ENCODE measurements around the gene CAMTA1.
A peak's percentile ranks its signal among the peaks of the same experiment; 100 is the strongest.

CAMTA1 gene

DNA sequence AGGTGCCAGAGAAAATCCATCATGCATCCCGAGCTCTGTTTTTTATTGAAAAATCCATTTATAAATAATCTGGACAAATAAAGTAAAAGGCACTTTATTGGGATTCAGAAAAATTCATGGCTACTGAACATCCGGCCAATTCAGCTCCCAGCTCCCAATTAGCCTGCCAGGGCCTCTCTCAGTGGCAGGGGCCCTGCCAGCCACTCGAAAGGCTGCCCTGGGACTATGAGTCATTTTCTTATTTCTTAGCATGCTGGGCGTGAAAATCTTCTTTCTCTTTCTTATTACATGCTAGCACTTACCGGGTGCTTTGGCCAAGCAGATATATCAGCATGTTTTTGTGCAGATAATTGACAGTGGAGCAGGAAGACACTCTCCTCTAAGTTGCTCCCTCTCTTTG is 283.3 kb downstream of the CAMTA1 start:
- no peak for TF ChIP-seq Cebpa-rat (IDR thresholded peaks at IDR 0.05)
- H3K4me2 ChIP-seq: no peak overlapping the region
- no peaks in the 10 kb centered on the region for H3K27me3 ChIP-seq
- H3K36me3 ChIP-seq: no peaks in the 10 kb centered on the region
- no peaks in the 10 kb centered on the region for H3K9me3 ChIP-seq
- peaks cover 28% of the 10 kb centered on the region for H3K4me1 ChIP-seq
- H4K20me1 ChIP-seq: peaks cover 5% of the 10 kb centered on the region; the same call in 1 of the 2 replicates
- no peak overlapping the region for H3K9ac ChIP-seq
- H3K4me3 ChIP-seq: no peak overlapping the region
- no peak overlapping the region for H3K27ac ChIP-seq

DNA sequence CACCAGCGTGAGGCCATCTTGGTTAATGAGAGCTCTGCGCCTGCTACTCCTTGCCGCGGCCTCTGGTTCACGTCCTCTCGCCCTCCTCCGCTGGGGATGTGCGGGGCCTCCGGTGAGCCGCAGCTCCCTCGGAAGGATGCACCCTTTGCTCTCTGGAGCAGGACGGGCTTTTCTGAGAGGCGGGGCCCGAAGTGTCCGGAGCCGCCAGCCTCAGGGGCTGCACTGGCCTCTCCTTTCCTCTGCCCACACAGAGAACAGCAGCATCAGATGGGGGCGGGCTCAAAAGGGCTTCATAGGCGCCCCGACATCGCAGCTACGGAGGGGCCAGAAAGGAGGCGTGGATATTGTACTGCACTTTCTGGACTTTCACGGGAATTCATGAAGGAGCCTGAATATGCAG is 284.7 kb downstream of the CAMTA1 start:
- H3K27ac ChIP-seq: no peak overlapping the region
- peaks cover 12% of the 10 kb centered on the region; the same call in 1 of the 2 replicates for H4K20me1 ChIP-seq
- H3K9me3 ChIP-seq: no peaks in the 10 kb centered on the region
- peak overlapping the region; percentile 86 for H3K4me2 ChIP-seq
- H3K4me3 ChIP-seq: no peak overlapping the region
- peaks cover 23% of the 10 kb centered on the region for H3K4me1 ChIP-seq
- H3K9ac ChIP-seq: no peak overlapping the region
- no peaks in the 10 kb centered on the region for H3K36me3 ChIP-seq
- no peak for TF ChIP-seq Cebpa-rat (IDR thresholded peaks at IDR 0.05)
- H3K27me3 ChIP-seq: no peaks in the 10 kb centered on the region

DNA sequence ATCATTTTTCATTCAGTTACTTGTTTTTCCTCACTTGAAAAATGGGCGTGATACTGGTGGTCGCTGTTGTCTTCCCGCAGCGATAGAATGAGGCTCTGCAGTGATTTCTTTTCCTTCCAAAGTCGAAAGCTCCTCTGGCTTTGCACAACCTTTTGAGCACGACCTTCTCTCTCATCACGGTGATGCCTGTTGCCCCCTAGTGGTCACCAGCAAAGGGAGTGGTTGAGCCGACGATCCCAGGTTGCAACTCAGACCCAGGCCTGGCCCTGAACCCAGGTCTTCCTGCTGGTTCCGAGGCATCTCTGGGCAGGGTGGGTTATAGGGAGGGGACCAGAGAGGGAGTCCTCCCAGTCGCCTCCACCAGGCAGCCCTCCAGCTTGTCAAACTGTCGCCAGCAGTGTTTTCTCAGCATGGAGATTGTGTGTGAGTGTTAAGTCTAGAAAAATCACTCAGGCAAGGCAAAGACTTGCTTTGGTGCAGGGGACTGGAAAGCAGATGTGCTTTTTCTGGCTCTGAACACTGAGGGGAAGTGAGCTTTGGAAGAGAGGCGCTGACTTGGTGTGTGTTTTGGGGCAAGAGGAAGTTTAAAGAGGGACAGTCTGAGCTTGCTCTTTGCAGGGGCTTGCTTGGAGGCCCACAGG is 285.3 kb downstream of the CAMTA1 start:
- TF ChIP-seq Cebpa-rat (IDR thresholded peaks at IDR 0.05): no peak
- H4K20me1 ChIP-seq: peaks cover 14% of the 10 kb centered on the region; the same call in 1 of the 2 replicates
- H3K9ac ChIP-seq: no peak overlapping the region
- no peak overlapping the region for H3K4me3 ChIP-seq
- no peaks in the 10 kb centered on the region for H3K27me3 ChIP-seq
- H3K36me3 ChIP-seq: no peaks in the 10 kb centered on the region
- H3K4me2 ChIP-seq: peak overlapping the region; percentile 86
- peaks cover 23% of the 10 kb centered on the region for H3K4me1 ChIP-seq
- H3K27ac ChIP-seq: no peak overlapping the region
- no peaks in the 10 kb centered on the region for H3K9me3 ChIP-seq

DNA sequence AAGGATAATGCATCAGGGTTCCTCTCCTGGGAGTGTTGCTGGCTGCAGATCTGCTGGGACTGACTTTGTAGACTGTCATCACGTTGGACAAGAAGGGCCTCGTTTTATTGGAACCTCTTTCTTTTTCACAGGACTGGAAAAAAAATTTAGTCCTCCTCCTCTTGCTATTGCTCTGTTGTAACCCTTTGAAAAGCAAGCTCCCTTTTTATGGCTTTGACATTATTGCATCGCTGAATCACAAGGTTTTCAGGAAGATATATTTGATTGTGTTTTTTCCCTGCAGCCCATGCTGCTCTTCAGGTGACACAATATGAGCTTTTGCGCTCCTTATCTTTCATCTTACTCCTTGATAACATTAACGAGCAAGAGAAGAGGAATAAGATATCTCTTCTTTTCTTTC is 290.9 kb downstream of the CAMTA1 start:
- Histone ChIP-seq H3K9me3 (no peaks in the 10 kb centered on the region; the same call in 1 of the 2 replicates), H4K20me1 (peaks cover 9% of the 10 kb centered on the region; the same call in 1 of the 2 replicates), H3K36me3 (no peaks in the 10 kb centered on the region), H3K9ac (no peak overlapping the region), H3K27me3 (no peaks in the 10 kb centered on the region), H3K4me3 (no peak overlapping the region), H3K4me1 (peaks cover 2% of the 10 kb centered on the region), H3K27ac (no peak overlapping the region), H3K4me2 (no peak overlapping the region)
- TF ChIP-seq Cebpa-rat (IDR thresholded peaks at IDR 0.05): no peak

DNA sequence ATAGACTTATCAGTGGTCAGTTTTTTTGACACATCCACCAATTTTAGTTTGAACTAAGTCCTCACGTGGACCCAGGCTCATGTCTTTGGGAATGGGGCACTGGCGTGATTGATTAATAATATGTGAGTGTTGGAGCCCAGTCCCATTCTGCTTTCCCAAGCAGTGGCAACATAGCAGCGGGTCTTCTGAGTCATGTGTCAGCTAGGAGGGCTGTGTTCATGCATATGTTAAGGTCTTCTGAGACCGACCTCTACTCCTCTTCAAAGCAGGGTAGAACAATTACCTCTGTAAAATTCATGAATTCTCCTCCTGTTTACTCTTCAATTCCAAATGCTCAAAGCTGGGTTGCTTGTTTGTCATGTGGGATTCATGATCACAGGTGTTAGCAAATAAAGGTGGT is 291.3 kb downstream of the CAMTA1 start:
- Histone ChIP-seq H3K4me1 (no peaks in the 10 kb centered on the region), H3K9me3 (no peaks in the 10 kb centered on the region; the same call in 1 of the 2 replicates), H3K9ac (no peak overlapping the region), H4K20me1 (peaks cover 9% of the 10 kb centered on the region; the same call in 1 of the 2 replicates), H3K27me3 (no peaks in the 10 kb centered on the region), H3K4me3 (no peak overlapping the region), H3K36me3 (no peaks in the 10 kb centered on the region), H3K27ac (no peak overlapping the region), H3K4me2 (no peak overlapping the region)
- TF ChIP-seq Cebpa-rat (IDR thresholded peaks at IDR 0.05): no peak

DNA sequence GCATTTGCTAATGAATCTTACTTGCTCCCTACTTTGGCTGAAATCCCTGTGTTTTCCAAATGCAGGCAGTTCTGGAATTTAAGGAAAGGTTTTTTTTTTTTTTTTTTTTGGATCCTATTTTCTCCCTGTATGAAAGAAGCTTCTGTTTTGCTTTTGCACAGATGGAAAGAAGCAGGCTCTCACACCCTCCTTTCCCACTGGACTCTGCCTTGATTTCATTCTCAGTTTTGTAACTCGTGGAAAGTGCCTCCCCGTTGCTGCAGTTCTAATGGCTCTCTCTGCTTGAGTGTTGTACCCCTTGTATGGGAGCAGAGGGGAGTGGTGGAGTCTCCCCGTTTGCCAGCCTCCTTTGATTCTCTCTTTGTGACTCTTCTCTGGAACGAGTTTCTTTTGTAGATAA is 291.9 kb downstream of the CAMTA1 start:
- Histone ChIP-seq H3K4me1 (no peaks in the 10 kb centered on the region), H3K9ac (no peak overlapping the region), H3K9me3 (no peaks in the 10 kb centered on the region; the same call in 1 of the 2 replicates), H3K27me3 (no peaks in the 10 kb centered on the region), H3K36me3 (no peaks in the 10 kb centered on the region), H3K27ac (no peak overlapping the region), H4K20me1 (peaks cover 9% of the 10 kb centered on the region; the same call in 1 of the 2 replicates), H3K4me2 (no peak overlapping the region), H3K4me3 (no peak overlapping the region)
- TF ChIP-seq Cebpa-rat (IDR thresholded peaks at IDR 0.05): no peak

DNA sequence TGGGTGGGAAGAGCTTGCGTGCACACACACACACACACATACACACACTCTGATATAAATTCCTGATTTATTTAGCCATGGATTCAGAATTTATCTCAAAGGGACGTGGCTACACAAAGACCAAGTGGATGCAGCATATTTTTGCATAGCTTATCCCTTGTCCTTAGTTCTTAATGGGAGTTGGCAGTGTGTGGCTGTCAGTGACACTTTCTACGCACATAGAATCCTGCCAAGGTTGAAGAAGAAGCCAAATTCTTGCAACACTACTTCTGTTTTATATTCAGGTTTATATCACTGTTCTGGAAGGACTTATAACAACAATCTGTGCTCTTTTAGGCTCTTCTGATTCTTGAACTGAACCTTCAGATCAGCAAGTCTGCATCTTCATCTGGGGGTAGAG is 292.7 kb downstream of the CAMTA1 start:
- Histone ChIP-seq H3K4me2 (no peak overlapping the region), H3K27ac (no peak overlapping the region), H3K36me3 (no peaks in the 10 kb centered on the region), H4K20me1 (peaks cover 9% of the 10 kb centered on the region; the same call in 1 of the 2 replicates), H3K27me3 (no peaks in the 10 kb centered on the region), H3K4me3 (no peak overlapping the region), H3K9ac (no peak overlapping the region), H3K4me1 (no peaks in the 10 kb centered on the region), H3K9me3 (no peaks in the 10 kb centered on the region; the same call in 1 of the 2 replicates)
- TF ChIP-seq Cebpa-rat (IDR thresholded peaks at IDR 0.05): no peak

DNA sequence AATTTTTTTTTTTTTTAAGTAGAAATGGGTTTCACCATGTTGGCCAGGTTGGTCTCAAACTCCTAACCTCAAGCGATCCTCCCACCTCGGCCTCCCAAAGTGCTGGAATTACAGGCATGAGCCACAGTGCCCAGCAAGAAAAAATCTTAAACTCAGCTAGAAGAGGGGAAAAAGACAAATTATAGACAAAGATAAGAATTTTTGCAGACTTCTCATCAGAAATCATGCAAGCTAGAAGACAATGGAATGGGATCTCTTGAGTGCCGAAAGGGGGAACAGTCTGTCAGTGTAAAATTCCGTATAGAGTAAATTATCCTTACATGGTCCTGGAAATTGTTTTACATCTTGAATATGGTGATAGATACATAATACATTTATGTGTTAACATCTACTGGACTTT is 294.4 kb downstream of the CAMTA1 start:
- Histone ChIP-seq H3K4me2 (no peak overlapping the region), H3K27me3 (peaks cover 6% of the 10 kb centered on the region; the same call in 1 of the 2 replicates), H3K9ac (no peak overlapping the region), H3K4me3 (no peak overlapping the region), H3K9me3 (no peaks in the 10 kb centered on the region; the same call in 1 of the 2 replicates), H3K27ac (no peak overlapping the region), H3K36me3 (no peaks in the 10 kb centered on the region), H4K20me1 (peaks cover 5% of the 10 kb centered on the region; the same call in 1 of the 2 replicates), H3K4me1 (peaks cover 9% of the 10 kb centered on the region)
- no peak for TF ChIP-seq Cebpa-rat (IDR thresholded peaks at IDR 0.05)

DNA sequence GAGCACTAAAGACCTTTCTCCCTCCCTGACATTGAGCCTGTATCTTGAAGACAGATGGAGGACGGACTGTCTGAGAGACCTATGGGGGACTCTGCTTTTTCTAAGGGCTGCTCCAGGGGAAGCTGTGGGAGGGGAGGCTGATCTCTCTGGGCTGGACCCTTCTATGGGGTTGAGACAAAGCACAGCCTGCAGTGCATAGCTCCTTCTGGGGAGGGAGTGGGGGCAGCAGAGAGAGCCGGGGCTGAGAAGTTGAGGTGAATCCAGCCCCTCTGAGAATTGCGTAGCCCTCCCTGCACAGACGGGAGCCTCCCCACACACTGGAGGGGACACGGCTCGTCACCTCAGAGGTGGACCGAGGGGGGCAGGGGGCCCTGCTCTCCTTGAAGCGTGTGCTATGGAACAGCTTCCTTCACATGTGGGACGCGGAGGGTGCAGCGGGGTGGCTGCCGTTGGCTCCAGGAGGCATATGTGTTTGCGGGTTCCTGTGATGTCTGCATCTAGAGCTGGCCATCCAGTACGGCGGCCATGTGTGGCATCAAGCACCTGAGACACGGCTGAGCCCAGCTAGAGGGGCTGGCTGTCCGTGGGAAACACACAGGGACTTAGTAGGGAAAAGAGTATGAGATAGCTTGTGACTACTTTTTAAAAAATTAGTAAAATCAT is 299.1 kb downstream of the CAMTA1 start:
- Histone ChIP-seq H3K9me3 (no peaks in the 10 kb centered on the region; the same call in 1 of the 2 replicates), H3K4me1 (peaks cover 26% of the 10 kb centered on the region), H3K4me3 (no peak overlapping the region), H3K36me3 (no peaks in the 10 kb centered on the region), H4K20me1 (no peaks in the 10 kb centered on the region), H3K4me2 (peak overlapping the region; percentile 70), H3K27me3 (peaks cover 6% of the 10 kb centered on the region; the same call in 1 of the 2 replicates), H3K9ac (no peak overlapping the region), H3K27ac (no peak overlapping the region)
- TF ChIP-seq Cebpa-rat (IDR thresholded peaks at IDR 0.05): no peak

DNA sequence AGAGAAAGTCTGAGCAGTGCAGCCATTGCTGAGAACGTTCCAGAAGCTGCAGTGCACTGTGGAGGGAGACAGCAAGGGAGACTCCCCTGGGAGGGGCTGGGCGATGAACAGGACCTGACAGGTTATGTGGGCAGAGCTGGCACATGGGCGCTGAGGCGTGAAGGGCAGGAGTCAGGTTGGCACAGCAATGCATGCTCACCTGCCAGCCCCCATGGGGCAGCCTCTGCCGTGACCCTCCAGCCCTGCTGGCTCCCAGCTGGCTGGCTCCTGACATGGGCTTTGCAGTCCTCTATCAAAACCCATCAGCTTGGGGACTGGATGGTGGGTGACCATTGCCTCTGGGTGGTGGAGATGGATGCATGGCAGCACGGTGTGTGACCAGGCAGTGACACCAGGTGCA is 300.3 kb downstream of the CAMTA1 start:
- H3K9ac ChIP-seq: no peak overlapping the region
- no peaks in the 10 kb centered on the region for H3K36me3 ChIP-seq
- no peaks in the 10 kb centered on the region for H3K9me3 ChIP-seq
- H3K4me1 ChIP-seq: peaks cover 36% of the 10 kb centered on the region
- no peak overlapping the region for H3K4me3 ChIP-seq
- peak overlapping the region; percentile 49 for H3K4me2 ChIP-seq
- TF ChIP-seq Cebpa-rat (IDR thresholded peaks at IDR 0.05): no peak
- H3K27ac ChIP-seq: no peak overlapping the region
- H4K20me1 ChIP-seq: no peaks in the 10 kb centered on the region
- H3K27me3 ChIP-seq: peaks cover 6% of the 10 kb centered on the region; the same call in 1 of the 2 replicates
